HepG2 (cell line): ENCODE measurements around the gene NMRAL1. TPM values are rescaled to one million over a fixed set of nuclear protein-coding genes. Genes with fewer than 3 reads are reported as not detected.
A peak's percentile ranks its signal among the peaks of the same experiment; 100 is the strongest.

Experiments
- BCL6 ChIP-seq: IDR thresholded peaks from 2 replicates; pipeline ENCODE4 v1.6.1; 2016; ENCODE audit warnings: missing genetic modification reagents, missing compliant biosample characterization
- CHCHD3 ChIP-seq: sonication (generic); formaldehyde crosslinking; IDR thresholded peaks from 2 replicates; pipeline ENCODE4 v1.8.0; 2022; ENCODE audit warnings: mild to moderate bottlenecking, missing genetic modification reagents, moderate library complexity
- JUND ChIP-seq: sonication (generic); formaldehyde crosslinking; IDR thresholded peaks from 2 replicates; pipeline ENCODE4 v1.8.0; 2022; ENCODE audit warnings: mild to moderate bottlenecking, missing genetic modification reagents
- PITX1 ChIP-seq: sonication (generic); formaldehyde crosslinking; IDR thresholded peaks from 2 replicates; pipeline ENCODE4 v1.5.1; 2020; ENCODE audit warnings: mild to moderate bottlenecking, missing genetic modification reagents
- RNF2 ChIP-seq: fragments of 450-650 bp; conservative IDR thresholded peaks from 2 replicates; pipeline ENCODE4 v1.6.1; 2016; ENCODE audit warnings: low read depth
- SMARCC2 ChIP-seq: fragments of 450-650 bp; IDR thresholded peaks from 2 replicates; pipeline ENCODE4 v1.6.1; 2017; ENCODE audit warnings: antibody characterized with exemption, mild to moderate bottlenecking
- SOX6 ChIP-seq, 2 experiments: fragments of 450-650 bp in 1 of 2; sonication (generic) in 1 of 2; formaldehyde crosslinking in 1 of 2; IDR thresholded peaks; 2 replicates each; pipeline versions ENCODE4 v1.4.0 to v1.6.1; 2017 to 2020; ENCODE audit warnings: antibody characterized with exemption in 1 of 2, mild to moderate bottlenecking in 1 of 2, missing genetic modification reagents in 1 of 2
- TGIF2 ChIP-seq: IDR thresholded peaks from 2 replicates; pipeline ENCODE4 v1.6.1; 2016; ENCODE audit warnings: control low read depth, missing compliant biosample characterization
- ZNF274 ChIP-seq: sonication (generic); formaldehyde crosslinking; IDR thresholded peaks from 2 replicates; pipeline ENCODE4 v1.5.1; 2020; ENCODE audit warnings: mild to moderate bottlenecking, missing genetic modification reagents
- ZNF737 ChIP-seq: sonication (generic); formaldehyde crosslinking; IDR thresholded peaks from 2 replicates; pipeline ENCODE4 v1.5.0; 2020; ENCODE audit warnings: missing genetic modification reagents, mild to moderate bottlenecking, borderline replicate concordance
- polyA plus RNA-seq, 8 experiments: library from polyadenylated mRNA; depleted of rRNA in 3 of 8; stranded (reverse) in 7 of 8; unstranded in 1 of 8; fragments of >200 nt; fragmentation: Illumina TruSeq in 4 of 8; extraction: Trizol in 4 of 8; gene quantifications; 2 replicates each; pipeline versions ENCODE4 v1.2.1 to v1.2.3, GENCODE V29; 2011 to 2016; ENCODE audit warnings: low read depth in 4 of 8, missing spikeins in 1 of 8, mixed read lengths in 1 of 8; ENCODE audit not compliant: insufficient read depth in 1 of 8
- total RNA-seq, 5 experiments: library from RNA; depleted of rRNA; stranded (reverse); fragments of >200 nt; fragmentation: Illumina TruSeq; extraction: Trizol; gene quantifications; 2 replicates each; pipeline ENCODE4 v1.2.3, GENCODE V29; 2016; ENCODE audit warnings: low read depth in 1 of 5
- TF ChIP-seq, protein P1 (sequence below): sonication (generic); formaldehyde crosslinking; IDR thresholded peaks from 2 replicates; pipeline ENCODE4 v1.4.0; 2020; ENCODE audit warnings: missing genetic modification reagents, mild to moderate bottlenecking, borderline replicate concordance
- TF ChIP-seq, protein P2 (sequence below): sonication (generic); formaldehyde crosslinking; IDR thresholded peaks from 2 replicates; pipeline ENCODE4 v1.5.1; 2020; ENCODE audit warnings: missing genetic modification reagents, mild to moderate bottlenecking, borderline replicate concordance
- TF ChIP-seq, protein P3 (sequence below): sonication (generic); formaldehyde crosslinking; IDR thresholded peaks from 2 replicates; pipeline ENCODE4 v1.9.0; 2022; ENCODE audit warnings: missing genetic modification reagents, mild to moderate bottlenecking, borderline replicate concordance
- TF ChIP-seq, protein P4 (sequence below): sonication (generic); formaldehyde crosslinking; IDR thresholded peaks from 2 replicates; pipeline ENCODE4 v1.8.0; 2022; ENCODE audit warnings: low read depth, missing genetic modification reagents
- TF ChIP-seq, protein P5 (sequence below): sonication (generic); formaldehyde crosslinking; IDR thresholded peaks from 2 replicates; pipeline ENCODE4 v1.9.0; 2021; ENCODE audit warnings: missing genetic modification reagents, borderline replicate concordance
- TF ChIP-seq, protein P6 (sequence below): sonication (generic); formaldehyde crosslinking; IDR thresholded peaks from 2 replicates; pipeline ENCODE4 v1.9.0; 2022; ENCODE audit warnings: low read depth, missing genetic modification reagents

Gene NMRAL1
- total and polyA plus RNA-seq, 2 of the 13 experiments (the other 11 are each of a cell fraction or from before 2014, with no cell fraction given) = 30.8 to 33.1 TPM

DNA sequence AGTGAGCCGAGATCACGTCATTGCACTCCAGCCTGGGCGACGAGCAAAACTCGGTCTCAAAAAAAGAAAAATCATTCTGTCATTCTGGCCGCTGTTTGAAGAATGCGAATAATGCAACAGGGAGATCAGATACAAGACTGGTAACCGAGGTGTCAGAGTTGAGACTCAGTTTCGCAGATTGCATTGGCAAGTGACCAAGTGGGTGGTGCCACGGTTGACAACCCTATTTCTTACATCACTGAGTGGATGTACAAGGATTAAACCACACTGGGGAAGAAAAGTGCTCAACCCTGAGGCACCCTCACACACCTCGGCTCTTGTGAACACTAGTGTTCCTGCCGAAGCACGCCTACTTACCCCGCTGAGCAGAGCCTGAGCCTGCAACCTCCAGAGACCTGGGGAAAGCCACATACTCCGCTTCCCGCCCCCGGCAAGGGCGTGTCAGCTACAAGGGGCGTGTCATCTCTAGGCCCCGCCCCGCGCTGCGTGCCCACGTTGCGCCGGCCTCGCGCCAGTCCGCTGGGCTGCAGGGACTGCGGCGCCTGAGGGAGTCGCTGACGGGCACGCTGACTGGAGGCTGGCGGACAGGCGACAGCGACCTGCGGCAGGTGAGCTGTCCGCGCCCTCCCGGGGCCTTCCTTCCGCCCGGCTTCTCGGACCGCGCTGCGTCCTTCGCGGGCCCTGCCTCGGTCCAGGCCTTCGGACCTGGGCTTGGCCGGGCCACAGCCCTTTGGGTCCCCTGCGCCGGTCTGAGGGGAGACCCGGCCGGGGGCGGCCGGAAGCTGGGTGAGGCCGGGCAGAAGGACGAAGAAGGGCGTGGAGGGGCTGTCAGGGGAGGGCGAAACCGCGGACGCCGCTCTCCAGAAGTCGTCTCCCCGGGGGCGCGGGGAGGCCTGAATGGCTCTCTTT, 1.7 kb upstream of the NMRAL1 start, which contains the start of gene HMOX2 (continued):
- TF ChIP-seq, protein P1, sequence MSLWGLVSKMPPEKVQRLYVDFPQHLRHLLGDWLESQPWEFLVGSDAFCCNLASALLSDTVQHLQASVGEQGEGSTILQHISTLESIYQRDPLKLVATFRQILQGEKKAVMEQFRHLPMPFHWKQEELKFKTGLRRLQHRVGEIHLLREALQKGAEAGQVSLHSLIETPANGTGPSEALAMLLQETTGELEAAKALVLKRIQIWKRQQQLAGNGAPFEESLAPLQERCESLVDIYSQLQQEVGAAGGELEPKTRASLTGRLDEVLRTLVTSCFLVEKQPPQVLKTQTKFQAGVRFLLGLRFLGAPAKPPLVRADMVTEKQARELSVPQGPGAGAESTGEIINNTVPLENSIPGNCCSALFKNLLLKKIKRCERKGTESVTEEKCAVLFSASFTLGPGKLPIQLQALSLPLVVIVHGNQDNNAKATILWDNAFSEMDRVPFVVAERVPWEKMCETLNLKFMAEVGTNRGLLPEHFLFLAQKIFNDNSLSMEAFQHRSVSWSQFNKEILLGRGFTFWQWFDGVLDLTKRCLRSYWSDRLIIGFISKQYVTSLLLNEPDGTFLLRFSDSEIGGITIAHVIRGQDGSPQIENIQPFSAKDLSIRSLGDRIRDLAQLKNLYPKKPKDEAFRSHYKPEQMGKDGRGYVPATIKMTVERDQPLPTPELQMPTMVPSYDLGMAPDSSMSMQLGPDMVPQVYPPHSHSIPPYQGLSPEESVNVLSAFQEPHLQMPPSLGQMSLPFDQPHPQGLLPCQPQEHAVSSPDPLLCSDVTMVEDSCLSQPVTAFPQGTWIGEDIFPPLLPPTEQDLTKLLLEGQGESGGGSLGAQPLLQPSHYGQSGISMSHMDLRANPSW (CRISPR knock-in tag) = no peak; the same call in 1 of the 2 replicates
- TF ChIP-seq SOX6 (IDR thresholded peaks at IDR 0.05) (no peak), SOX6 (CRISPR knock-in tag; IDR thresholded peaks at IDR 0.05) (no peak), JUND (CRISPR knock-in tag) (no peak), ZNF274 (CRISPR knock-in tag) (peak; percentile 70; the same call in 1 of the 2 replicates), PITX1 (peak; percentile 9; the same call in 1 of the 2 replicates), CHCHD3 (peak; percentile 17; the same call in 1 of the 2 replicates), SMARCC2 (no peak), TGIF2 (CRISPR knock-in tag) (peak; percentile 94), BCL6 (CRISPR knock-in tag) (peak; percentile 56; the same call in 1 of the 2 replicates), ZNF737 (CRISPR knock-in tag) (0 out of 2 replicates have a peak, but pooled peaks have one; percentile 52), RNF2 (peak; percentile 26; the same call in 1 of the 2 replicates)
- TF ChIP-seq, protein P2, sequence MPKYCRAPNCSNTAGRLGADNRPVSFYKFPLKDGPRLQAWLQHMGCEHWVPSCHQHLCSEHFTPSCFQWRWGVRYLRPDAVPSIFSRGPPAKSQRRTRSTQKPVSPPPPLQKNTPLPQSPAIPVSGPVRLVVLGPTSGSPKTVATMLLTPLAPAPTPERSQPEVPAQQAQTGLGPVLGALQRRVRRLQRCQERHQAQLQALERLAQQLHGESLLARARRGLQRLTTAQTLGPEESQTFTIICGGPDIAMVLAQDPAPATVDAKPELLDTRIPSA (CRISPR knock-in tag) = no peak
- TF ChIP-seq, protein P3, sequence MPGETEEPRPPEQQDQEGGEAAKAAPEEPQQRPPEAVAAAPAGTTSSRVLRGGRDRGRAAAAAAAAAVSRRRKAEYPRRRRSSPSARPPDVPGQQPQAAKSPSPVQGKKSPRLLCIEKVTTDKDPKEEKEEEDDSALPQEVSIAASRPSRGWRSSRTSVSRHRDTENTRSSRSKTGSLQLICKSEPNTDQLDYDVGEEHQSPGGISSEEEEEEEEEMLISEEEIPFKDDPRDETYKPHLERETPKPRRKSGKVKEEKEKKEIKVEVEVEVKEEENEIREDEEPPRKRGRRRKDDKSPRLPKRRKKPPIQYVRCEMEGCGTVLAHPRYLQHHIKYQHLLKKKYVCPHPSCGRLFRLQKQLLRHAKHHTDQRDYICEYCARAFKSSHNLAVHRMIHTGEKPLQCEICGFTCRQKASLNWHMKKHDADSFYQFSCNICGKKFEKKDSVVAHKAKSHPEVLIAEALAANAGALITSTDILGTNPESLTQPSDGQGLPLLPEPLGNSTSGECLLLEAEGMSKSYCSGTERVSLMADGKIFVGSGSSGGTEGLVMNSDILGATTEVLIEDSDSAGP (CRISPR knock-in tag) = peak; percentile 91
- TF ChIP-seq, protein P4, sequence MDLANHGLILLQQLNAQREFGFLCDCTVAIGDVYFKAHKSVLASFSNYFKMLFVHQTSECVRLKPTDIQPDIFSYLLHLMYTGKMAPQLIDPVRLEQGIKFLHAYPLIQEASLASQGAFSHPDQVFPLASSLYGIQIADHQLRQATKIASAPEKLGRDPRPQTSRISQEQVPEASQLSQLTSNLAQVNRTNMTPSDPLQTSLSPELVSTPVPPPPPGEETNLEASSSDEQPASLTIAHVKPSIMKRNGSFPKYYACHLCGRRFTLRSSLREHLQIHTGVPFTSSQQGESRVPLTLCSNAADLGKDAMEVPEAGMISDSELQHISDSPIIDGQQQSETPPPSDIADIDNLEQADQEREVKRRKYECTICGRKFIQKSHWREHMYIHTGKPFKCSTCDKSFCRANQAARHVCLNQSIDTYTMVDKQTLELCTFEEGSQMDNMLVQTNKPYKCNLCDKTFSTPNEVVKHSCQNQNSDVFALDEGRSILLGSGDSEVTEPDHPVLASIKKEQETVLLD (CRISPR knock-in tag) = no peak
- TF ChIP-seq, protein P5, sequence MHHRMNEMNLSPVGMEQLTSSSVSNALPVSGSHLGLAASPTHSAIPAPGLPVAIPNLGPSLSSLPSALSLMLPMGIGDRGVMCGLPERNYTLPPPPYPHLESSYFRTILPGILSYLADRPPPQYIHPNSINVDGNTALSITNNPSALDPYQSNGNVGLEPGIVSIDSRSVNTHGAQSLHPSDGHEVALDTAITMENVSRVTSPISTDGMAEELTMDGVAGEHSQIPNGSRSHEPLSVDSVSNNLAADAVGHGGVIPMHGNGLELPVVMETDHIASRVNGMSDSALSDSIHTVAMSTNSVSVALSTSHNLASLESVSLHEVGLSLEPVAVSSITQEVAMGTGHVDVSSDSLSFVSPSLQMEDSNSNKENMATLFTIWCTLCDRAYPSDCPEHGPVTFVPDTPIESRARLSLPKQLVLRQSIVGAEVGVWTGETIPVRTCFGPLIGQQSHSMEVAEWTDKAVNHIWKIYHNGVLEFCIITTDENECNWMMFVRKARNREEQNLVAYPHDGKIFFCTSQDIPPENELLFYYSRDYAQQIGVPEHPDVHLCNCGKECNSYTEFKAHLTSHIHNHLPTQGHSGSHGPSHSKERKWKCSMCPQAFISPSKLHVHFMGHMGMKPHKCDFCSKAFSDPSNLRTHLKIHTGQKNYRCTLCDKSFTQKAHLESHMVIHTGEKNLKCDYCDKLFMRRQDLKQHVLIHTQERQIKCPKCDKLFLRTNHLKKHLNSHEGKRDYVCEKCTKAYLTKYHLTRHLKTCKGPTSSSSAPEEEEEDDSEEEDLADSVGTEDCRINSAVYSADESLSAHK (CRISPR knock-in tag) = no peak
- TF ChIP-seq, protein P6, sequence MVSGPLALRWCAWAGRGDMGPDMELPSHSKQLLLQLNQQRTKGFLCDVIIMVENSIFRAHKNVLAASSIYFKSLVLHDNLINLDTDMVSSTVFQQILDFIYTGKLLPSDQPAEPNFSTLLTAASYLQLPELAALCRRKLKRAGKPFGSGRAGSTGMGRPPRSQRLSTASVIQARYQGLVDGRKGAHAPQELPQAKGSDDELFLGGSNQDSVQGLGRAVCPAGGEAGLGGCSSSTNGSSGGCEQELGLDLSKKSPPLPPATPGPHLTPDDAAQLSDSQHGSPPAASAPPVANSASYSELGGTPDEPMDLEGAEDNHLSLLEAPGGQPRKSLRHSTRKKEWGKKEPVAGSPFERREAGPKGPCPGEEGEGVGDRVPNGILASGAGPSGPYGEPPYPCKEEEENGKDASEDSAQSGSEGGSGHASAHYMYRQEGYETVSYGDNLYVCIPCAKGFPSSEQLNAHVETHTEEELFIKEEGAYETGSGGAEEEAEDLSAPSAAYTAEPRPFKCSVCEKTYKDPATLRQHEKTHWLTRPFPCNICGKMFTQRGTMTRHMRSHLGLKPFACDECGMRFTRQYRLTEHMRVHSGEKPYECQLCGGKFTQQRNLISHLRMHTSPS (CRISPR knock-in tag) = no peak; the same call in 1 of the 2 replicates
